ENCODE data around the gene PLEKHM2.

DNA sequence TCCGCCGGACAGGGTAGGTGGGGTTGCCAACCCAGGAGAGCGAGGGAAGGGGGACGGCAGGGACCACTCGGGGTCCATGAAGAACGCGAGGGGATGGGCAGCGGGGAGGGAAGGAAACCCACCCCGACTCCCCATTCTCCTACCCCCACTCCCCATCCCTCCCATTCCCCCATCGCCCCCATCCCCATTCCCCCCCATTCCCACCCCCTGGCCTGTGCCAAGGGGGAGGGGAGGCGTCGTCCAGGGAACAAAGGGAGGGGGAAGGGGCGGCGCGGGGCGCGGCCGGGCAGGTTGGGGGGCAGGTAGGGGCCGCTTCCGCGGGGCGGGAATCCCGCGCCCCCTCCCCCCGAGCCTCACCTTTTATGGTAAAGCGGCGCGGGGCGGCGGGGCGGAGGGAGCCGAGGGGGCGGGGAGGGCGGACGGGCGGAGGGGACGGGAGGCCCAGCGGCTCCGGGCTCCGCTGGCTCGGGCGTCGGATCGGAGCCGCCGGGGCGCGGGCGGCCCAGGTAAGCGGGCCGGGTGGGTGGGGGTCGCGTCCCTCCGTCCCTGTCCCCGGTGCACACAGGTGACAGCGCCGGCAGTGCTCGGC lies 74.3 kb downstream of the PLEKHM2 start, which contains the start of gene FBLIM1:
- TF ChIP-seq, protein P1, sequence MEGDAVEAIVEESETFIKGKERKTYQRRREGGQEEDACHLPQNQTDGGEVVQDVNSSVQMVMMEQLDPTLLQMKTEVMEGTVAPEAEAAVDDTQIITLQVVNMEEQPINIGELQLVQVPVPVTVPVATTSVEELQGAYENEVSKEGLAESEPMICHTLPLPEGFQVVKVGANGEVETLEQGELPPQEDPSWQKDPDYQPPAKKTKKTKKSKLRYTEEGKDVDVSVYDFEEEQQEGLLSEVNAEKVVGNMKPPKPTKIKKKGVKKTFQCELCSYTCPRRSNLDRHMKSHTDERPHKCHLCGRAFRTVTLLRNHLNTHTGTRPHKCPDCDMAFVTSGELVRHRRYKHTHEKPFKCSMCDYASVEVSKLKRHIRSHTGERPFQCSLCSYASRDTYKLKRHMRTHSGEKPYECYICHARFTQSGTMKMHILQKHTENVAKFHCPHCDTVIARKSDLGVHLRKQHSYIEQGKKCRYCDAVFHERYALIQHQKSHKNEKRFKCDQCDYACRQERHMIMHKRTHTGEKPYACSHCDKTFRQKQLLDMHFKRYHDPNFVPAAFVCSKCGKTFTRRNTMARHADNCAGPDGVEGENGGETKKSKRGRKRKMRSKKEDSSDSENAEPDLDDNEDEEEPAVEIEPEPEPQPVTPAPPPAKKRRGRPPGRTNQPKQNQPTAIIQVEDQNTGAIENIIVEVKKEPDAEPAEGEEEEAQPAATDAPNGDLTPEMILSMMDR (IDR thresholded peaks at IDR 0.05; ENCODE audit: poor library complexity): no peak
- no peak for TF ChIP-seq EZH2 (IDR thresholded peaks at IDR 0.05; ENCODE audit: borderline replicate concordance)

Measured in hepatocyte (in vitro differentiated cells).